ENCODE results near the gene LRP3. TPM values are rescaled to one million over a fixed set of nuclear protein-coding genes. Genes with fewer than 3 reads are reported as not detected.
A peak's percentile ranks its signal among the peaks of the same experiment; 100 is the strongest.

Gene LRP3
- polyA plus RNA-seq, 1 of the 3 experiments (the other 2 are of a cell fraction), result 8.2 TPM

- TF ChIP-seq USF2 (IDR thresholded peaks at IDR 0.05; ENCODE audit: borderline replicate concordance, low read depth, low read length), result no peak
- TF ChIP-seq RAD21 (IDR thresholded peaks at IDR 0.05; ENCODE audit: low read length), result no peak
- no peak for TF ChIP-seq USF1 (IDR thresholded peaks at IDR 0.05; ENCODE audit: borderline replicate concordance, low read depth)
- no peak for TF ChIP-seq JUND (IDR thresholded peaks at IDR 0.05)
- TF ChIP-seq IRF3 (IDR thresholded peaks at IDR 0.05; ENCODE audit: low read depth, low read length), result no peak
- TF ChIP-seq MEF2A (IDR thresholded peaks at IDR 0.05; ENCODE audit: borderline replicate concordance, low read depth), result no peak
- no peak for TF ChIP-seq YY1 (IDR thresholded peaks at IDR 0.05; ENCODE audit: low read depth)
- TF ChIP-seq FOSL2 (IDR thresholded peaks at IDR 0.05; ENCODE audit: borderline replicate concordance, low read depth), result no peak
- TF ChIP-seq SMC3 (IDR thresholded peaks at IDR 0.05; ENCODE audit: low read depth, low read length), result no peak
- TF ChIP-seq EP300 (IDR thresholded peaks at IDR 0.05; ENCODE audit: borderline replicate concordance in 1 of 2, low read depth in 1 of 2, low read length in 1 of 2), result no peak
- H3K36me3 ChIP-seq (replicated peaks in 1 of 2; ENCODE audit: control insufficient read depth in 1 of 2, insufficient read depth in 2 of 2, low read length in 1 of 2), result no peaks in the 10 kb centered on the region
- ChIA-PET POLR2A (no interaction called here), CTCF (interaction anchor here (0.7 to 4.4 kb wide), 5 partner anchors 13 to 529 kb away, joined by 3 to 21 read pairs (median 4); no protein-coding TSS in a partner anchor)
- H4K20me1 ChIP-seq (ENCODE audit: insufficient read depth), result no peaks in the 10 kb centered on the region
- no peak overlapping the region for H3K9ac ChIP-seq
- no peak overlapping the region for H3K4me2 ChIP-seq
- no peaks in the 10 kb centered on the region for H3K4me1 ChIP-seq (ENCODE audit: control insufficient read depth in 1 of 2, insufficient read depth in 2 of 2, low read depth in 1 of 2, low read length in 1 of 2)
- H3K79me2 ChIP-seq (ENCODE audit: insufficient read depth), result no peaks in the 10 kb centered on the region
- DNase-seq, result peak; percentile 70
- H3K9me2 ChIP-seq, result no peaks in the 10 kb centered on the region
- H2AFZ ChIP-seq (ENCODE audit: low read depth), result no peak overlapping the region
- no peaks in the 10 kb centered on the region for H3K9me3 ChIP-seq
- peaks cover 3% of the 10 kb centered on the region for H3F3A ChIP-seq (replicated peaks; ENCODE audit: insufficient read depth)
- no peak overlapping the region for H3K4me3 ChIP-seq (ENCODE audit: low read depth in 2 of 2, low read length in 1 of 2)
- 26% methylated on average over 16 of the region's 28 CpGs for WGBS (ENCODE audit: low lambda C conversion rate)
- no peaks in the 10 kb centered on the region for H3K27me3 ChIP-seq (ENCODE audit: insufficient read depth)
- H3K27ac ChIP-seq (ENCODE audit: low read depth in 2 of 2, low read length in 1 of 2), result no peak overlapping the region
These were observed 55.0 kb downstream of the LRP3 start for GRCh38 chr19:33248954-33249613.

- H3K36me3 ChIP-seq (replicated peaks in 1 of 2; ENCODE audit: control insufficient read depth in 1 of 2, insufficient read depth in 2 of 2, low read length in 1 of 2), result no peaks in the 10 kb centered on the region
- POLR2A ChIA-PET, result no interaction called here
- CTCF ChIA-PET, result interaction anchor here (0.9 to 4.4 kb wide), 4 partner anchors 14 to 157 kb away, joined by 3 to 21 read pairs (median 4); no protein-coding TSS in a partner anchor
- H3K4me1 ChIP-seq (ENCODE audit: control insufficient read depth in 1 of 2, insufficient read depth in 2 of 2, low read depth in 1 of 2, low read length in 1 of 2), result no peaks in the 10 kb centered on the region
- no peaks in the 10 kb centered on the region for H3K27me3 ChIP-seq (ENCODE audit: insufficient read depth)
- DNase-seq, result no peak
- no peaks in the 10 kb centered on the region for H4K20me1 ChIP-seq (ENCODE audit: insufficient read depth)
- no peak overlapping the region for H2AFZ ChIP-seq (ENCODE audit: low read depth)
- WGBS (ENCODE audit: low lambda C conversion rate), result 71% methylated on average over 3 of the region's 3 CpGs
- H3K4me2 ChIP-seq, result no peak overlapping the region
- H3K9me3 ChIP-seq, result no peaks in the 10 kb centered on the region
- no peak overlapping the region for H3K9ac ChIP-seq
- no peak overlapping the region for H3K27ac ChIP-seq (ENCODE audit: low read depth in 2 of 2, low read length in 1 of 2)
- no peaks in the 10 kb centered on the region for H3K79me2 ChIP-seq (ENCODE audit: insufficient read depth)
- no peak overlapping the region for H3K4me3 ChIP-seq (ENCODE audit: low read depth in 2 of 2, low read length in 1 of 2)
- no peaks in the 10 kb centered on the region for H3K9me2 ChIP-seq
- H3F3A ChIP-seq (replicated peaks; ENCODE audit: insufficient read depth), result peaks cover 3% of the 10 kb centered on the region
- TF ChIP-seq YY1 (IDR thresholded peaks at IDR 0.05; ENCODE audit: low read depth) (no peak), RFX5 (IDR thresholded peaks at IDR 0.05; ENCODE audit: low read length) (no peak), NFIC (IDR thresholded peaks at IDR 0.05; ENCODE audit: borderline replicate concordance) (no peak), RAD21 (IDR thresholded peaks at IDR 0.05; ENCODE audit: low read length) (no peak), JUND (IDR thresholded peaks at IDR 0.05) (no peak), SIN3A (IDR thresholded peaks at IDR 0.05; ENCODE audit: borderline replicate concordance, low read depth, low read length) (no peak), IRF3 (IDR thresholded peaks at IDR 0.05; ENCODE audit: low read depth, low read length) (no peak), MAX (IDR thresholded peaks at IDR 0.05; ENCODE audit: low read depth) (no peak), TCF12 (IDR thresholded peaks at IDR 0.05) (no peak), ELF1 (IDR thresholded peaks at IDR 0.05) (no peak), GABPA (IDR thresholded peaks at IDR 0.05; ENCODE audit: low read depth) (no peak), EP300 (IDR thresholded peaks at IDR 0.05; ENCODE audit: borderline replicate concordance in 1 of 2, low read depth in 1 of 2, low read length in 1 of 2) (no peak), PBX3 (IDR thresholded peaks at IDR 0.05) (no peak), ZBTB33 (IDR thresholded peaks at IDR 0.05; ENCODE audit: borderline replicate concordance, low read depth) (no peak)
These were observed 55.7 kb downstream of the LRP3 start for GRCh38 chr19:33249740-33250366.

All from SK-N-SH (cell line).